Measurements from ENCODE around the gene METTL22.

Gene METTL22

GRCh38 chr16:8583732-8584131, 37.8 kb upstream of the METTL22 start:
- peaks cover 3% of the 10 kb centered on the region for H3K9me3 Mint-ChIP-seq
- no peak overlapping the region for H3K27ac Mint-ChIP-seq
- no peaks in the 10 kb centered on the region for H3K36me3 Mint-ChIP-seq (ENCODE audit: low read depth)
- peaks cover 55% of the 10 kb centered on the region for H3K27me3 Mint-ChIP-seq (ENCODE audit: low read depth)
- no peak for TF ChIP-seq CTCF (IDR thresholded peaks at IDR 0.05; ENCODE audit: unreplicated experiment in 3 of 3)
- no peaks in the 10 kb centered on the region for H3K4me1 Mint-ChIP-seq
- no peak overlapping the region for H3K4me3 Mint-ChIP-seq

- H3K4me1 Mint-ChIP-seq: no peaks in the 10 kb centered on the region
- H3K9me3 Mint-ChIP-seq: peaks cover 3% of the 10 kb centered on the region
- peaks cover 62% of the 10 kb centered on the region for H3K27me3 Mint-ChIP-seq (ENCODE audit: low read depth)
- H3K27ac Mint-ChIP-seq: no peak overlapping the region
- no peaks in the 10 kb centered on the region for H3K36me3 Mint-ChIP-seq (ENCODE audit: low read depth)
- TF ChIP-seq CTCF (IDR thresholded peaks at IDR 0.05; ENCODE audit: unreplicated experiment in 3 of 3): no peak
- no peak overlapping the region for H3K4me3 Mint-ChIP-seq
Measured at GRCh38 chr16:8585041-8585440, 36.5 kb upstream of the METTL22 start.

- Mint-ChIP-seq H3K36me3 (ENCODE audit: low read depth) (no peaks in the 10 kb centered on the region), H3K4me1 (no peaks in the 10 kb centered on the region), H3K9me3 (peaks cover 3% of the 10 kb centered on the region), H3K27me3 (ENCODE audit: low read depth) (peaks cover 62% of the 10 kb centered on the region), H3K4me3 (no peak overlapping the region), H3K27ac (no peak overlapping the region)
- no peak for TF ChIP-seq CTCF (IDR thresholded peaks at IDR 0.05; ENCODE audit: unreplicated experiment in 3 of 3)
Measured at GRCh38 chr16:8585857-8586256, 35.6 kb upstream of the METTL22 start.

GRCh38 chr16:8587065-8587464, 34.4 kb upstream of the METTL22 start:
- no peak overlapping the region for H3K27ac Mint-ChIP-seq
- no peaks in the 10 kb centered on the region for H3K4me1 Mint-ChIP-seq
- TF ChIP-seq CTCF (IDR thresholded peaks at IDR 0.05; ENCODE audit: unreplicated experiment in 3 of 3): no peak
- H3K9me3 Mint-ChIP-seq: peaks cover 3% of the 10 kb centered on the region
- peaks cover 57% of the 10 kb centered on the region for H3K27me3 Mint-ChIP-seq (ENCODE audit: low read depth)
- no peak overlapping the region for H3K4me3 Mint-ChIP-seq
- H3K36me3 Mint-ChIP-seq (ENCODE audit: low read depth): no peaks in the 10 kb centered on the region

- Mint-ChIP-seq H3K9me3 (peaks cover 3% of the 10 kb centered on the region), H3K36me3 (ENCODE audit: low read depth) (no peaks in the 10 kb centered on the region), H3K27me3 (ENCODE audit: low read depth) (peaks cover 50% of the 10 kb centered on the region), H3K4me3 (peak overlapping the region in 1 of 3 experiments; percentile 1), H3K27ac (no peak overlapping the region), H3K4me1 (no peaks in the 10 kb centered on the region)
- TF ChIP-seq CTCF (IDR thresholded peaks at IDR 0.05; ENCODE audit: unreplicated experiment in 3 of 3): no peak
Measured at GRCh38 chr16:8588682-8589056, 32.8 kb upstream of the METTL22 start.

GRCh38 chr16:8589057-8589899, 32.2 kb upstream of the METTL22 start:
- no peaks in the 10 kb centered on the region for H3K36me3 Mint-ChIP-seq (ENCODE audit: low read depth)
- peak in 1 of 3 experiments; percentile 14 for TF ChIP-seq CTCF (IDR thresholded peaks at IDR 0.05; ENCODE audit: unreplicated experiment in 3 of 3)
- H3K27ac Mint-ChIP-seq: no peak overlapping the region
- peaks cover 3% of the 10 kb centered on the region for H3K9me3 Mint-ChIP-seq
- peak overlapping the region in 2 of 3 experiments; percentile 19 to 41 for H3K4me3 Mint-ChIP-seq
- H3K4me1 Mint-ChIP-seq: no peaks in the 10 kb centered on the region
- H3K27me3 Mint-ChIP-seq (ENCODE audit: low read depth): peaks cover 48% of the 10 kb centered on the region

All from nephron (organoid).